Mononuclear cell (primary cell): Measurements from ENCODE around the gene STRADB. TPM values are rescaled to one million over a fixed set of nuclear protein-coding genes. Genes with fewer than 3 reads are reported as not detected.

Experiments used
- H3K27me3 ChIP-seq: 2 replicates; pipeline ENCODE4 v1.6.0; 2011; ENCODE audit warnings: low read length, control low read depth; ENCODE audit not compliant: insufficient read depth
- H3K4me1 ChIP-seq: 2 replicates; pipeline ENCODE4 v1.5.1; 2011; ENCODE audit warnings: mild to moderate bottlenecking, low read length, control low read depth; ENCODE audit not compliant: insufficient read depth
- H3K4me3 ChIP-seq: 2 replicates; pipeline ENCODE4 v1.5.1; 2011; ENCODE audit warnings: mild to moderate bottlenecking, low read length, moderate library complexity
- H3K9me3 ChIP-seq: 2 replicates; pipeline ENCODE4 v1.5.1; 2011; ENCODE audit warnings: low read depth, mild to moderate bottlenecking, control low read depth, low read length
- total RNA-seq: library from RNA; depleted of rRNA; stranded (reverse); fragments of >200 nt; gene quantifications from one replicate; pipeline ENCODE4 v1.2.3, GENCODE V29; 2012

STRADB gene
- total RNA-seq, 1 donor = 17.8 TPM

DNA sequence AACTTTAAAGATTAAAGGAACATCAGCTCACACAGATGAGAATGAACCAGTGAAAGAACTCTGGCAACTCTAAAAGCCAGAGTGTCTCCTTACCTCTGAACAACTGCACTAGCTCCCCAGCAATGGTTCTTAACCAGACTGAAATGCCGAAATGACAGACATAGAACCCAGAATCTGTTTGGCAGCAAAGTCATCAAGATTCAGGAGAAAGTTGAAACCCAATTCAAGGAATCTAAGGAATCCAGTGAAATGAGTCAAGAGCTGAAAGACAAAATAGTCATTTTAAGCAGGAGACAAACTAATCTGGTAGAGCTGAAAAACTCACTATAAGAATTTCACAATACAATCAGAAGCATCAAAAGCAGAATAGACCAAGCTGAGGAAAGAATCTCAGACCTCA lies 72.0 kb downstream of the STRADB start:
- H3K4me1 ChIP-seq = no peaks in the 10 kb centered on the region
- no peaks in the 10 kb centered on the region for H3K27me3 ChIP-seq
- peaks cover 8% of the 10 kb centered on the region for H3K9me3 ChIP-seq
- no peak overlapping the region for H3K4me3 ChIP-seq

Other genes with a start within 250 kb of the STRADB start
- gene CASP8, start 191.2 kb upstream of the STRADB start, total RNA-seq = 129 TPM
- gene FLACC1, start 94.4 kb upstream of the STRADB start, total RNA-seq = 9.6 TPM
- gene TRAK2, start 282 bp upstream of the STRADB start, total RNA-seq = 34.3 TPM
- 4.2 TPM for gene TMEM237, start 191.8 kb downstream of the STRADB start, total RNA-seq
- gene MPP4, start 246.9 kb downstream of the STRADB start, total RNA-seq = under 0.01 TPM